Sigmoid colon (tissue), 7 donors: Measurements from ENCODE around the gene DHX29. TPM values are rescaled to one million over a fixed set of nuclear protein-coding genes. Genes with fewer than 3 reads are reported as not detected.
A peak's percentile ranks its signal among the peaks of the same experiment; 100 is the strongest.

ENCODE experiments used
- DNase-seq: peaks from one replicate; pipeline ENCODE4 v3.0.0-alpha.2; 2019
- H3K27ac ChIP-seq, 4 donors: fragments of 200-600 bp; sonication (generic); one replicate each; pipeline ENCODE4 v1.5.1; 2016 to 2019; ENCODE audit warnings: mild to moderate bottlenecking in 1 of 4
- H3K27me3 ChIP-seq, 3 donors: fragments of 200-600 bp; sonication (generic); one replicate each; pipeline ENCODE4 v1.5.1; 2019; ENCODE audit warnings: mild to moderate bottlenecking in 1 of 3
- H3K36me3 ChIP-seq, 4 donors: fragments of 200-600 bp; sonication (generic); one replicate each; pipeline ENCODE4 v1.5.1; 2016 to 2019
- H3K4me1 ChIP-seq, 4 donors: fragments of 200-600 bp; sonication (generic); one replicate each; pipeline ENCODE4 v1.5.1; 2017 to 2019
- H3K4me3 ChIP-seq, 4 donors: fragments of 200-600 bp; sonication (generic); one replicate each; pipeline ENCODE4 v1.5.1; 2017 to 2019; ENCODE audit warnings: mild to moderate bottlenecking in 2 of 4, moderate library complexity in 1 of 4
- H3K9me3 ChIP-seq, 4 donors: fragments of 200-600 bp in 3 of 4; sonication (generic) in 3 of 4; one replicate each; pipeline versions ENCODE4 v1.5.1 to v1.6.1; 2013 to 2019
- CTCF ChIP-seq, 4 experiments: fragments of 450-650 bp in 3 of 4; fragments of 200-600 bp in 1 of 4; IDR thresholded peaks; one replicate each; pipeline ENCODE4 v1.5.1; 2016 to 2019; ENCODE audit warnings: antibody characterized with exemption in 4 of 4, mild to moderate bottlenecking in 3 of 4, moderate library complexity in 2 of 4
- EP300 ChIP-seq, 4 donors: sonication (generic); formaldehyde crosslinking; IDR thresholded peaks; one replicate each; pipeline ENCODE4 v1.6.1; 2017; ENCODE audit warnings: antibody characterized with exemption in 4 of 4
- POLR2A ChIP-seq, 2 donors: fragments of 450-650 bp; IDR thresholded peaks; one replicate each; pipeline ENCODE4 v1.6.1; 2016; ENCODE audit warnings: antibody characterized with exemption in 2 of 2, mild to moderate bottlenecking in 2 of 2, moderate library complexity in 2 of 2
- POLR2AphosphoS5 ChIP-seq, 4 donors: sonication (generic); formaldehyde crosslinking; IDR thresholded peaks; one replicate each; pipeline ENCODE4 v1.6.1; 2017; ENCODE audit warnings: antibody characterized with exemption in 4 of 4
- WGBS, 2 donors: extraction: QIAGEN DNeasy Blood & Tissue Kit; methylation state at CpG; one replicate each; pipeline ENCODE4 v1.1.7; 2013; 5-methylcytosine and 5-hydroxymethylcytosine counted together
- intact Hi-C: fragments of 100-400 bp; cut with DNase I; formaldehyde crosslinking; loops from one replicate; pipeline ENCODE4 v1.15.1; 2023
- polyA plus RNA-seq, 3 donors: library from polyadenylated mRNA; stranded (reverse); fragments of 200-250 nt; gene quantifications; one replicate each; pipeline ENCODE4 v1.2.3, GENCODE V29; 2013
- total RNA-seq, 4 donors: library from RNA; depleted of rRNA; stranded (reverse); fragments of >200 nt; gene quantifications; one replicate each; pipeline ENCODE4 v1.1.0, GENCODE V29; 2016
- donor health status: healthy with polysubstance abuse.
- donor health status: Bipolar disorder and iron deficiency.
- donor health status: healthy.

DHX29 gene
- total and polyA plus RNA-seq, 7 donors, result 7.6 to 34.2 (median 28.8) TPM

- 4 to 5% methylated on average over 54 of the region's 54 CpGs for WGBS, 2 donors
- H3K27me3 ChIP-seq, result peaks cover 90 to 100% (median 100%) of the 10 kb centered on the region in 3 donors
- H3K36me3 ChIP-seq, result no peaks in the 10 kb centered on the region
These were observed 81.2 kb downstream of the DHX29 start for GRCh38 chr5:55226027-55226933.

GRCh38 chr5:55225346-55225745 is 82.1 kb downstream of the DHX29 start:
- intact Hi-C loops, result no loop called here
- H3K27ac ChIP-seq, result no peak overlapping the region
- TF ChIP-seq CTCF (IDR thresholded peaks at IDR 0.05) (no peak), POLR2AphosphoS5 (IDR thresholded peaks at IDR 0.05) (no peak), POLR2A (IDR thresholded peaks at IDR 0.05) (no peak), EP300 (IDR thresholded peaks at IDR 0.05) (no peak)
- H3K27me3 ChIP-seq, result peaks cover 87 to 100% (median 100%) of the 10 kb centered on the region in 3 donors
- no peak for DNase-seq
- H3K9me3 ChIP-seq, result no peaks in the 10 kb centered on the region
- H3K36me3 ChIP-seq, result no peaks in the 10 kb centered on the region
- no peak overlapping the region for H3K4me3 ChIP-seq
- H3K4me1 ChIP-seq, result peaks cover 0 to 30% (median 27%) of the 10 kb centered on the region in 4 donors

More at GRCh38 chr5:55226027-55226933, 81.2 kb downstream of the DHX29 start:
- Histone ChIP-seq H3K9me3 (no peaks in the 10 kb centered on the region), H3K27ac (no peak overlapping the region), H3K4me3 (peak overlapping the region in 3 of 4 donors; percentile 22 to 39 (median 36)), H3K4me1 (peaks cover 0 to 27% (median 23%) of the 10 kb centered on the region in 4 donors)
- intact Hi-C loops, result no loop called here
- DNase-seq, result no peak
- TF ChIP-seq POLR2A (IDR thresholded peaks at IDR 0.05) (no peak), POLR2AphosphoS5 (IDR thresholded peaks at IDR 0.05) (no peak), CTCF (IDR thresholded peaks at IDR 0.05) (no peak), EP300 (IDR thresholded peaks at IDR 0.05) (no peak)

- no peaks in the 10 kb centered on the region for H3K36me3 ChIP-seq
- H3K9me3 ChIP-seq, result no peaks in the 10 kb centered on the region
- H3K4me3 ChIP-seq, result no peak overlapping the region
- TF ChIP-seq POLR2AphosphoS5 (IDR thresholded peaks at IDR 0.05) (no peak), POLR2A (IDR thresholded peaks at IDR 0.05) (no peak), EP300 (IDR thresholded peaks at IDR 0.05) (no peak), CTCF (IDR thresholded peaks at IDR 0.05) (no peak)
- intact Hi-C loops, result no loop called here
- no peak overlapping the region for H3K27ac ChIP-seq
- H3K4me1 ChIP-seq, result peaks cover 0 to 33% (median 28%) of the 10 kb centered on the region in 4 donors
- peaks cover 88 to 100% (median 90%) of the 10 kb centered on the region in 3 donors for H3K27me3 ChIP-seq
- DNase-seq, result no peak
- 47 to 65% methylated on average over 7 of the region's 7 CpGs for WGBS, 2 donors
These were observed 83.7 kb downstream of the DHX29 start for GRCh38 chr5:55223812-55224240.

GRCh38 chr5:55222985-55223811 is 84.3 kb downstream of the DHX29 start:
- no peak for DNase-seq
- no peak overlapping the region for H3K27ac ChIP-seq
- peaks cover 84 to 100% (median 84%) of the 10 kb centered on the region in 3 donors for H3K27me3 ChIP-seq
- H3K4me3 ChIP-seq, result no peak overlapping the region
- TF ChIP-seq POLR2AphosphoS5 (IDR thresholded peaks at IDR 0.05) (no peak), CTCF (IDR thresholded peaks at IDR 0.05) (no peak), EP300 (IDR thresholded peaks at IDR 0.05) (no peak), POLR2A (IDR thresholded peaks at IDR 0.05) (no peak)
- no peaks in the 10 kb centered on the region for H3K36me3 ChIP-seq
- H3K9me3 ChIP-seq, result no peaks in the 10 kb centered on the region
- WGBS, 2 donors, result 10 to 17% methylated on average over 61 of the region's 61 CpGs
- H3K4me1 ChIP-seq, result peaks cover 0 to 33% (median 28%) of the 10 kb centered on the region in 4 donors
- intact Hi-C loops, result no loop called here
